WERI-Rb-1 (cell line): Measurements from ENCODE around the gene ST8SIA6.
"Not testable (repeated sequence)": the region's sequence is repeated elsewhere in the genome, so short reads cannot be mapped to it uniquely, and the experiment has no call there.

Source experiments
- DNase-seq: peaks from one replicate; pipeline ENCODE4 v3.0.0-alpha.2; 2020
- H3K27ac ChIP-seq: fragments of 250-450 bp; sonication (Bioruptor Pico); 2 replicates; pipeline ENCODE4 v1.5.1; 2020; ENCODE audit warnings: mild to moderate bottlenecking, moderate library complexity
- H3K27me3 ChIP-seq: fragments of 250-450 bp; sonication (Bioruptor Pico); 2 replicates; pipeline ENCODE4 v1.5.1; 2021; ENCODE audit warnings: mild to moderate bottlenecking, low read depth, moderate library complexity; ENCODE audit not compliant: insufficient read depth, severe bottlenecking
- H3K36me3 ChIP-seq: fragments of 250-450 bp; sonication (Bioruptor Pico); 2 replicates; pipeline ENCODE4 v1.5.1; 2020; ENCODE audit warnings: mild to moderate bottlenecking, moderate library complexity
- H3K4me3 ChIP-seq: 2 replicates; pipeline ENCODE4 v1.5.1; 2011; ENCODE audit warnings: low read depth, mild to moderate bottlenecking, control low read depth, low read length
- H3K9me3 ChIP-seq: fragments of 250-450 bp; sonication (Bioruptor Pico); 2 replicates; pipeline ENCODE4 v1.5.1; 2021; ENCODE audit warnings: mild to moderate bottlenecking, moderate library complexity; ENCODE audit not compliant: severe bottlenecking
- TF ChIP-seq, protein P1 (sequence below): IDR thresholded peaks from 2 replicates; pipeline ENCODE4 v1.5.1; 2011; ENCODE audit warnings: low read depth, mild to moderate bottlenecking, control low read depth, inconsistent platforms, low read length

Gene ST8SIA6

GRCh38 chr10:17454161-17455014, at the start of gene ST8SIA6:
ST8SIA6 (minus strand) TSS chr10:17454595; CDS start chr10:17454255, 340 bp downstream.
- no peaks in the 10 kb centered on the region for H3K9me3 ChIP-seq
- no peak within 1 kb of the TSS for H3K27ac ChIP-seq
- DNase-seq = peak; percentile 25
- TF ChIP-seq, protein P1, sequence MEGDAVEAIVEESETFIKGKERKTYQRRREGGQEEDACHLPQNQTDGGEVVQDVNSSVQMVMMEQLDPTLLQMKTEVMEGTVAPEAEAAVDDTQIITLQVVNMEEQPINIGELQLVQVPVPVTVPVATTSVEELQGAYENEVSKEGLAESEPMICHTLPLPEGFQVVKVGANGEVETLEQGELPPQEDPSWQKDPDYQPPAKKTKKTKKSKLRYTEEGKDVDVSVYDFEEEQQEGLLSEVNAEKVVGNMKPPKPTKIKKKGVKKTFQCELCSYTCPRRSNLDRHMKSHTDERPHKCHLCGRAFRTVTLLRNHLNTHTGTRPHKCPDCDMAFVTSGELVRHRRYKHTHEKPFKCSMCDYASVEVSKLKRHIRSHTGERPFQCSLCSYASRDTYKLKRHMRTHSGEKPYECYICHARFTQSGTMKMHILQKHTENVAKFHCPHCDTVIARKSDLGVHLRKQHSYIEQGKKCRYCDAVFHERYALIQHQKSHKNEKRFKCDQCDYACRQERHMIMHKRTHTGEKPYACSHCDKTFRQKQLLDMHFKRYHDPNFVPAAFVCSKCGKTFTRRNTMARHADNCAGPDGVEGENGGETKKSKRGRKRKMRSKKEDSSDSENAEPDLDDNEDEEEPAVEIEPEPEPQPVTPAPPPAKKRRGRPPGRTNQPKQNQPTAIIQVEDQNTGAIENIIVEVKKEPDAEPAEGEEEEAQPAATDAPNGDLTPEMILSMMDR = no peak
- peaks cover 5% of the 10 kb centered on the region for H3K27me3 ChIP-seq
- no peaks in the 10 kb centered on the region for H3K36me3 ChIP-seq
- peak within 1 kb of the TSS; percentile 41 for H3K4me3 ChIP-seq

GRCh38 chr10:17503795-17504194, 49.4 kb upstream of the ST8SIA6 start:
- Histone ChIP-seq H3K4me3 (no peak overlapping the region), H3K9me3 (no peaks in the 10 kb centered on the region), H3K36me3 (no peaks in the 10 kb centered on the region), H3K27me3 (no peaks in the 10 kb centered on the region), H3K27ac (no peak overlapping the region)
- DNase-seq = no peak
- TF ChIP-seq, protein P1 = no peak

DNA sequence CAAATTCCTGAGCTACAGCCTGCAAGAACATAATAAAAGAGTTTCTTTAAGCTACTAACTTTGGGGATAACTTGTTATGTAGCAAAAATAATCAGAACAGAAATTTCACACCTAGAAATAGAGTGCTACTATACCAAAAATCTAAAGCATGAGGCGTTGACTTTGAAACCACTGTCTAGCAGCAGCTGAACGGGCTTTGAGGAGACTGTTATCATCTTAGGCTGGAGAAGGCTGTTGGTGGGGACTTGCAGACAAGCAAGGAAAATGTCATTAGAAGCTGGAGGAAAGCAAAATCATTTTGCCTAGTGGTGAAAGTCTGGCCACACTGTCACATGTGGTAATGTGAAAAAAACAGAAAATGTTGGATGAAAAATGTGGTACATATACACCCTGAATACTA, 48.4 kb upstream of the ST8SIA6 start:
- TF ChIP-seq, protein P1 = no peak
- Histone ChIP-seq H3K27ac (no peak overlapping the region), H3K9me3 (no peaks in the 10 kb centered on the region), H3K27me3 (no peaks in the 10 kb centered on the region), H3K4me3 (no peak overlapping the region), H3K36me3 (no peaks in the 10 kb centered on the region)
- DNase-seq = no peak

DNA sequence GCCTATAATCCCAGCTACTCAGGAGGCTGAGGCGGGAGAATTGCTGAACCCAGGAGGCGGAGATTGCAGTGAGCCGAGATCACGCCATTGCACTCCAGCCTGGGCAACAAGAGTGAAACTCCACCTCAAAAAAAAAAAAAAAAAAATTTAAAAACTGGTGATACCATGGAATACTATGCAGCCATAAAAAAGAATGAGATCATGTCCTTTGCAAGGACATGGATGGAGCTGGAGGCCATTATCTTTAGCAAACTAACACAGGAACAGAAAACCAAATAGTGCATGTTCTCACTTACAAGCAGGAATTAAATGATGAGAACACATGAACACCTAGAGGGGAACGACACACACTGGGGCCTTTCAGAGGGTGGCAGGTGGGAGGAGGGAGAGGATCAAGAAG, 44.6 kb upstream of the ST8SIA6 start:
- H3K36me3 ChIP-seq, DNase-seq, H3K27ac ChIP-seq, H3K4me3 ChIP-seq, H3K9me3 ChIP-seq, H3K27me3 ChIP-seq: not testable (repeated sequence)

DNA sequence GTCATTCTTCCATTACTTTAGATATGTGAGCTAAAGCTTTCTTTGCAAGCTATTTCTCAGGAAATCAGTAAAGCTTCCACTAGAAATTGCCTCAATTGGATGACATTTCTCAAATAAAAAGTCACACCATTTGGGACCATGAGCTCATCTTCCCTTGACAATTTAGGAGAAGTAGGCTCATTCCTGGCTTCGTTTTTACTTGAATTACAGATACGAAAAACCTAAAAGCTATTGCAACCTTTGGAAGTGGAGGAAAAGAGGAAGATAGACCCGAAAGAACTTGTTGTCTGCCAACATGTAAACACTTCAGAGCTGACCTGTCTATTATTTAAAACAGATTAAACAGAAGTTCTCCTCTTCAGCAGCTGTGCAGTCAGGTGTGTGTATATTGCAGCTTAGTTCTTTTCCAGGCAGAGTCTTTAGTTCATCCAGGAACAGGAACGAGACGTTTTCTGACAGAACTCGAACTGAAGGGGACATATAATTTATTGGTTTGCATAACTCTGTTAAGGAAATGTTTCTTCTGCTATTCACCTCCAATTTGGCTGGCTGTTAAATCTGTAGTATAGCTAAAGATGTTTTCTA, 43.1 kb upstream of the ST8SIA6 start:
- Histone ChIP-seq H3K9me3 (no peaks in the 10 kb centered on the region), H3K27ac (no peak overlapping the region), H3K36me3 (no peaks in the 10 kb centered on the region), H3K4me3 (no peak overlapping the region), H3K27me3 (no peaks in the 10 kb centered on the region)
- TF ChIP-seq, protein P1 = no peak
- DNase-seq = no peak

GRCh38 chr10:17494626-17495260, 40.3 kb upstream of the ST8SIA6 start:
- no peak for DNase-seq
- Histone ChIP-seq H3K36me3 (no peaks in the 10 kb centered on the region), H3K4me3 (no peak overlapping the region), H3K27ac (no peak overlapping the region), H3K27me3 (no peaks in the 10 kb centered on the region), H3K9me3 (no peaks in the 10 kb centered on the region)
- TF ChIP-seq, protein P1 = no peak
